ENCODE results near the gene B3GNT2. TPM values are rescaled to one million over a fixed set of nuclear protein-coding genes. Genes with fewer than 3 reads are reported as not detected.

The B3GNT2 gene
- total and polyA plus RNA-seq, 2 experiments from 2014 or later: 30.8 to 53.0 TPM

DNA sequence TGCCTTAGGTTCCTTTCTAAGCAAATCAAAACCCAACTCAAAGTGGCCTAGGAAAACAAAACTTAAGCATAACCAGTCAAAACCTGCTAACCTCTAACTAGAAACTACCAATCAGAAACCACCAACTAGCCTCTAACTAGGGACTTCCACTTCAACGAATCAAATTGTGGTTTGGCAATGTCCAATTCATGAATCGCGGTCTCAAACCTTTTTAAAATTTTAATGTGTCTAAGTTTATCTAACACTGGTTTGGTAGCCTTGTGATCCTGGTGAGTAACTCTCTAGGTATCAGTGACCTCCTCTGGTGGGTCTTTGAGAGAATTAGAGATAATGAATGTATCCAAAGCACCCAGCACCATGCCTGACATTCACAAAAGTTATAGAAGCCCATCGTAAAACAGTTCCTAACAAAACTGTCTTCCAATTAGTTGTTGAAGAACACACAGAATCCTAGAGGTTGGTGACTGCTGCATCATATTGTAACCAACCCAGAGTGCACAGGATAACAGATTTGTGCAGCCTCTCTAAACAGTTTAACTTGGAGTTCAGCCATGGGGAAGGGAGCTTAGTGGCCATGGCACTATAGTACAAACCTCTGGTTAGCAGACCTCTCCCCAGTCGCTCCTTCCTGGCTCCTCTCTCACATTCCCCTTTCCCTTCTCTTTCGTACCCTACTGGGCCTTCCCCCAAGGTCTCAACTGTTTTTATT is 45.2 kb upstream of the B3GNT2 start:
- TF ChIP-seq EZH2 (IDR thresholded peaks at IDR 0.05; ENCODE audit: borderline replicate concordance) (no peak), EZH2phosphoT487 (IDR thresholded peaks at IDR 0.05; ENCODE audit: low read depth, severe bottlenecking, unreplicated experiment) (no peak)
- TF ChIP-seq, protein P1, sequence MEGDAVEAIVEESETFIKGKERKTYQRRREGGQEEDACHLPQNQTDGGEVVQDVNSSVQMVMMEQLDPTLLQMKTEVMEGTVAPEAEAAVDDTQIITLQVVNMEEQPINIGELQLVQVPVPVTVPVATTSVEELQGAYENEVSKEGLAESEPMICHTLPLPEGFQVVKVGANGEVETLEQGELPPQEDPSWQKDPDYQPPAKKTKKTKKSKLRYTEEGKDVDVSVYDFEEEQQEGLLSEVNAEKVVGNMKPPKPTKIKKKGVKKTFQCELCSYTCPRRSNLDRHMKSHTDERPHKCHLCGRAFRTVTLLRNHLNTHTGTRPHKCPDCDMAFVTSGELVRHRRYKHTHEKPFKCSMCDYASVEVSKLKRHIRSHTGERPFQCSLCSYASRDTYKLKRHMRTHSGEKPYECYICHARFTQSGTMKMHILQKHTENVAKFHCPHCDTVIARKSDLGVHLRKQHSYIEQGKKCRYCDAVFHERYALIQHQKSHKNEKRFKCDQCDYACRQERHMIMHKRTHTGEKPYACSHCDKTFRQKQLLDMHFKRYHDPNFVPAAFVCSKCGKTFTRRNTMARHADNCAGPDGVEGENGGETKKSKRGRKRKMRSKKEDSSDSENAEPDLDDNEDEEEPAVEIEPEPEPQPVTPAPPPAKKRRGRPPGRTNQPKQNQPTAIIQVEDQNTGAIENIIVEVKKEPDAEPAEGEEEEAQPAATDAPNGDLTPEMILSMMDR (IDR thresholded peaks at IDR 0.05; ENCODE audit: poor library complexity): no peak
- no peaks in the 10 kb centered on the region for H3K4me1 ChIP-seq (ENCODE audit: insufficient read depth)
- H3K9me2 ChIP-seq (replicated peaks; ENCODE audit: insufficient read depth): no peaks in the 10 kb centered on the region
- H4K20me1 ChIP-seq (ENCODE audit: insufficient read depth, poor library complexity, severe bottlenecking): no peaks in the 10 kb centered on the region
- no peaks in the 10 kb centered on the region for H3K9me3 ChIP-seq (ENCODE audit: low read depth)
- H3K27ac ChIP-seq: no peak overlapping the region
- WGBS (ENCODE audit: low lambda C conversion rate, missing lambda C conversion rate): 90% methylated on average over 6 of the region's 6 CpGs
- no peaks in the 10 kb centered on the region for H3K79me2 ChIP-seq
- no peak overlapping the region for H3K4me3 ChIP-seq
- no peak overlapping the region for H3K4me2 ChIP-seq
- H3K36me3 ChIP-seq (replicated peaks; ENCODE audit: insufficient read depth, low read depth): no peaks in the 10 kb centered on the region
- DNase-seq (ENCODE audit: low spot score): no peak
- no peaks in the 10 kb centered on the region for H3K27me3 ChIP-seq
- H2AFZ ChIP-seq: no peak overlapping the region

DNA sequence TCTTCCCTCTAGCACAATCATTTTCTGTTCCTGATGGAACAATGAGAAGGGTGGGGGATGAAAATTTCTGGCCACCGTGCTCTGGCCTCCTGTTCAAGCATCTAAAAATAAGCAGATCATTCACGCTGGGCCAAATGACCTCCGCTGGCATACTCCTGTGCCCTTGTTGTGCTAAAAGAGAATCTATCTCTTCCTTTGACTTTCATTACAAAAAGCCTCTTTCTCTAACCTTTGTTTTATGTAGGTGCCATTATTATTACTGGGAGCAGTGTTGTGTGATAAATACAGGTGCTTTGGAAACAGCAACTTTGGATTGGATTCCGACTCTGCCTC is 44.6 kb upstream of the B3GNT2 start:
- no peak for TF ChIP-seq EZH2phosphoT487 (IDR thresholded peaks at IDR 0.05; ENCODE audit: low read depth, severe bottlenecking, unreplicated experiment)
- TF ChIP-seq, protein P1 (IDR thresholded peaks at IDR 0.05; ENCODE audit: poor library complexity): no peak
- TF ChIP-seq EZH2 (IDR thresholded peaks at IDR 0.05; ENCODE audit: borderline replicate concordance): no peak
- no peaks in the 10 kb centered on the region for H3K4me1 ChIP-seq (ENCODE audit: insufficient read depth)
- H4K20me1 ChIP-seq (ENCODE audit: insufficient read depth, poor library complexity, severe bottlenecking): no peaks in the 10 kb centered on the region
- H3K27me3 ChIP-seq: no peaks in the 10 kb centered on the region
- no peak overlapping the region for H3K4me2 ChIP-seq
- no peak overlapping the region for H2AFZ ChIP-seq
- 82% methylated on average over 4 of the region's 4 CpGs for WGBS (ENCODE audit: low lambda C conversion rate, missing lambda C conversion rate)
- H3K9me3 ChIP-seq (ENCODE audit: low read depth): no peaks in the 10 kb centered on the region
- H3K79me2 ChIP-seq: no peaks in the 10 kb centered on the region
- H3K4me3 ChIP-seq: no peak overlapping the region
- no peaks in the 10 kb centered on the region for H3K9me2 ChIP-seq (replicated peaks; ENCODE audit: insufficient read depth)
- H3K27ac ChIP-seq: no peak overlapping the region
- no peaks in the 10 kb centered on the region for H3K36me3 ChIP-seq (replicated peaks; ENCODE audit: insufficient read depth, low read depth)
- DNase-seq (ENCODE audit: low spot score): no peak

DNA sequence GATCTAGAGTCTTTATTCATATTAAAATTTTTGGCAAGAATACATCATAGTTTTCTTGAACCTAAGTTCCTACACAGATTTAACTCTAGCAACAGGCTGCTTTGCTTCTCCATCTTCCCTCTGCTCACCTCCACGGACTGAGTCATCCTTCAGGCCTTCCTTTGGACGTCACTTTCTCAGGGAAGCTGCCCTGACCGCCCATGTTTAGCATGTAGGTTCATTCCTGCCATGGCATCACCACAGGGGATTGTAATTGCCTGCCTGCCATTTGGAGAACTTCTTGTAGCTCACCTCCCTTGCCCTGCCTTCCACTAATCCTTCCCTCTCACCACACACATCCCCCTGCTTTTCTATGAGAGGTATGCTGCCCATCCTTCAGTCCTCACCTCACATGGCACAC is 43.9 kb upstream of the B3GNT2 start:
- Histone ChIP-seq H4K20me1 (ENCODE audit: insufficient read depth, poor library complexity, severe bottlenecking) (no peaks in the 10 kb centered on the region), H3K27ac (peak overlapping the region; percentile 44), H3K27me3 (no peaks in the 10 kb centered on the region), H3K9me3 (ENCODE audit: low read depth) (no peaks in the 10 kb centered on the region), H3K79me2 (no peaks in the 10 kb centered on the region), H3K36me3 (replicated peaks; ENCODE audit: insufficient read depth, low read depth) (no peaks in the 10 kb centered on the region), H2AFZ (no peak overlapping the region), H3K4me1 (ENCODE audit: insufficient read depth) (no peaks in the 10 kb centered on the region), H3K9me2 (replicated peaks; ENCODE audit: insufficient read depth) (no peaks in the 10 kb centered on the region), H3K4me3 (no peak overlapping the region), H3K4me2 (no peak overlapping the region)
- no peak for TF ChIP-seq EZH2phosphoT487 (IDR thresholded peaks at IDR 0.05; ENCODE audit: low read depth, severe bottlenecking, unreplicated experiment)
- TF ChIP-seq, protein P1 (IDR thresholded peaks at IDR 0.05; ENCODE audit: poor library complexity): no peak
- TF ChIP-seq EZH2 (IDR thresholded peaks at IDR 0.05; ENCODE audit: borderline replicate concordance): no peak
- WGBS (ENCODE audit: low lambda C conversion rate, missing lambda C conversion rate): 77% methylated on average over 3 of the region's 3 CpGs
- DNase-seq (ENCODE audit: low spot score): peak; percentile 12

Data from hepatocyte (in vitro differentiated cells).